Kidney epithelial cell (primary cell): Measurements from ENCODE around the gene TOR1AIP2. TPM values are rescaled to one million over a fixed set of nuclear protein-coding genes. Genes with fewer than 3 reads are reported as not detected.

ENCODE experiments used
- DNase-seq: peaks from one replicate; pipeline ENCODE4 v3.0.0-alpha.2; 2010; ENCODE audit warnings: low read depth
- H3K27me3 ChIP-seq: 2 replicates; pipeline ENCODE4 v1.6.0; 2011; ENCODE audit warnings: low read length; ENCODE audit not compliant: control insufficient read depth, insufficient read depth
- H3K36me3 ChIP-seq: 2 replicates; pipeline ENCODE4 v1.5.1; 2011; ENCODE audit warnings: low read length; ENCODE audit not compliant: control insufficient read depth, insufficient read depth
- H3K4me3 ChIP-seq: 2 replicates; pipeline ENCODE4 v1.5.1; 2011; ENCODE audit warnings: low read depth, mild to moderate bottlenecking, control low read depth, low read length
- total RNA-seq: library from RNA; depleted of rRNA; stranded (reverse); fragments of >200 nt; gene quantifications from 2 replicates; pipeline ENCODE4 v1.2.3, GENCODE V29; 2015
- TF ChIP-seq, protein P1 (sequence below): IDR thresholded peaks from 2 replicates; pipeline ENCODE4 v1.5.1; 2011; ENCODE audit warnings: mild to moderate bottlenecking, moderate library complexity, low read length, control low read depth, inconsistent platforms; ENCODE audit not compliant: insufficient read depth, poor library complexity, severe bottlenecking

The TOR1AIP2 gene
- total RNA-seq, 1 donor from 2014 or later = 64.1 TPM

DNA sequence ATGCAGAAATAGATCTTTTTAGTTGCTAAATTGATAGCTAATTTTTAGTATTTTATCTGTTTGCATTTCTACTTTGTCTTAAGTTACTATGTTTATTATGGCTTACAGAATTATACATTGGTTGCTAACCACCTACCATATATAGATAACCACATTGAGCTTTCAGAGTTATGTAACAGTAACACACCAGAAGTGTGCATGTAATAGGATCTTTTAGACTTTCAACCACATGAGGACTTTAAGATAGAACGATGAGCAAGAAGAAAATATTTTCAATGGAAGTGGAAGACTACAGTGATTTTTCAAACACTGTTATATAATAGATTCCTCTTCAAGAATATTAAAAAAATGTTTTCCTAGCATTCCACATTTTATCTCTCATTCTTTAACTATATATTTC is 33.3 kb upstream of the TOR1AIP2 start:
- Histone ChIP-seq H3K4me3 (no peak overlapping the region), H3K36me3 (no peaks in the 10 kb centered on the region), H3K27me3 (no peaks in the 10 kb centered on the region)
- no peak for DNase-seq
- TF ChIP-seq, protein P1, sequence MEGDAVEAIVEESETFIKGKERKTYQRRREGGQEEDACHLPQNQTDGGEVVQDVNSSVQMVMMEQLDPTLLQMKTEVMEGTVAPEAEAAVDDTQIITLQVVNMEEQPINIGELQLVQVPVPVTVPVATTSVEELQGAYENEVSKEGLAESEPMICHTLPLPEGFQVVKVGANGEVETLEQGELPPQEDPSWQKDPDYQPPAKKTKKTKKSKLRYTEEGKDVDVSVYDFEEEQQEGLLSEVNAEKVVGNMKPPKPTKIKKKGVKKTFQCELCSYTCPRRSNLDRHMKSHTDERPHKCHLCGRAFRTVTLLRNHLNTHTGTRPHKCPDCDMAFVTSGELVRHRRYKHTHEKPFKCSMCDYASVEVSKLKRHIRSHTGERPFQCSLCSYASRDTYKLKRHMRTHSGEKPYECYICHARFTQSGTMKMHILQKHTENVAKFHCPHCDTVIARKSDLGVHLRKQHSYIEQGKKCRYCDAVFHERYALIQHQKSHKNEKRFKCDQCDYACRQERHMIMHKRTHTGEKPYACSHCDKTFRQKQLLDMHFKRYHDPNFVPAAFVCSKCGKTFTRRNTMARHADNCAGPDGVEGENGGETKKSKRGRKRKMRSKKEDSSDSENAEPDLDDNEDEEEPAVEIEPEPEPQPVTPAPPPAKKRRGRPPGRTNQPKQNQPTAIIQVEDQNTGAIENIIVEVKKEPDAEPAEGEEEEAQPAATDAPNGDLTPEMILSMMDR = no peak

DNA sequence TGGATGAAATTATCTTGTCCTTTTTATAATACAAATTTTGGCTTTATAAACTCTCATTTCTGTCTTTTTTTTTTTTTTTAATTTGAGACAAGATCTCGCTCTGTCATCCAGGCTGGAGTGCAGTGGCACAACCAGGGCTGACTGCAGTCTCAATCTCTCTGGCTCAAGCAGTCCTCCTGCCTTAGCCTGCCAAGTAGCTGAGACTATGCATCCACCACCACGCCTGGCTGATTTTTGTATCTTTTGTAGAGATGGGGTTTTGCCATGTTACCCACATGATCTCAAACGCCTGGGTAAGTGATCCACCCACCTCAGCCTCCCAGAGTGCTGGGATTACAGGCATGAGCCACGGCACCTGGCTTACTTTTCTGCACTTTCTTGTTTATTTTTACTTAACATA is 12.0 kb upstream of the TOR1AIP2 start:
- no peak for DNase-seq
- Histone ChIP-seq H3K36me3 (no peaks in the 10 kb centered on the region), H3K4me3 (no peak overlapping the region), H3K27me3 (no peaks in the 10 kb centered on the region)
- TF ChIP-seq, protein P1 = no peak

DNA sequence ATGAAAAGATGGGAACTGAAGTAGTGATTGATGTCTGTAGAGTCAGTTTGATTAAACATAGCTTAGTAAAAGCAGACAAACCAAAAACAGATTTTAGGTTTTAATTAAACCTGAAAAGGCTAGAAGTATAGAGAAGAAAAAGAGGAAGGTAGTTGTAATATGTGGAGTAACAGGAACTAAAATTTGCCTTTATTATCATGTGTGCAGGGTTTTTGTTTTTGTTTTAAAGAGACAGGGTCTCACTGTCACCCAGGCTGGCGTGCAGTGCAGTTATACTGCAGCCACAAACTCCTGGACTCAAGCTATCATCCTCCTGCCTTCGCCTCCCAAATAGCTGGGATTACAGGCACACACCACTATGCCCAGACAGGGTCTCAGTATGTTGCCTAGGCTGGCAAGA is 10.5 kb upstream of the TOR1AIP2 start:
- Histone ChIP-seq H3K36me3 (no peaks in the 10 kb centered on the region), H3K4me3 (no peak overlapping the region), H3K27me3 (no peaks in the 10 kb centered on the region)
- TF ChIP-seq, protein P1 = no peak
- DNase-seq = no peak

DNA sequence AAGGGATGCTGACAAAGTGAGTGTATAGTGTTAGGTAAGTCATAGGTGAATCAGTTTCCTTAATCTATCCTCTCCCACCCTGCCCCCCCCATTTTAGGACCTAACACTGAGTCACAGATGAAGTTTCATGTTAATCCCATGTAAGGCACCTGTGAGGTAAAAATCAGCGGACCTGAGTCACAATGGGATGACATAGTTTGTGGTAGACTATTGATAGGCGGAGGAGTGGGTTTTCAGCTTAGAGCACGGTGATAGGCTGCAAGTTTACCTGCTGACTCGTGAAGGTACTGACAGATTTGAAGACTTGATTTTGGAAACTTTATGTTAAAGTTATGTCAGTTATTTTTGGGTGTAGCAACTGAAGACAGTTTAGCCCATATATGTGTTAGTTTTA is 6.1 kb upstream of the TOR1AIP2 start:
- peak; percentile 56 for DNase-seq
- Histone ChIP-seq H3K36me3 (no peaks in the 10 kb centered on the region), H3K4me3 (peak overlapping the region; percentile 89), H3K27me3 (no peaks in the 10 kb centered on the region)
- TF ChIP-seq, protein P1 = no peak

DNA sequence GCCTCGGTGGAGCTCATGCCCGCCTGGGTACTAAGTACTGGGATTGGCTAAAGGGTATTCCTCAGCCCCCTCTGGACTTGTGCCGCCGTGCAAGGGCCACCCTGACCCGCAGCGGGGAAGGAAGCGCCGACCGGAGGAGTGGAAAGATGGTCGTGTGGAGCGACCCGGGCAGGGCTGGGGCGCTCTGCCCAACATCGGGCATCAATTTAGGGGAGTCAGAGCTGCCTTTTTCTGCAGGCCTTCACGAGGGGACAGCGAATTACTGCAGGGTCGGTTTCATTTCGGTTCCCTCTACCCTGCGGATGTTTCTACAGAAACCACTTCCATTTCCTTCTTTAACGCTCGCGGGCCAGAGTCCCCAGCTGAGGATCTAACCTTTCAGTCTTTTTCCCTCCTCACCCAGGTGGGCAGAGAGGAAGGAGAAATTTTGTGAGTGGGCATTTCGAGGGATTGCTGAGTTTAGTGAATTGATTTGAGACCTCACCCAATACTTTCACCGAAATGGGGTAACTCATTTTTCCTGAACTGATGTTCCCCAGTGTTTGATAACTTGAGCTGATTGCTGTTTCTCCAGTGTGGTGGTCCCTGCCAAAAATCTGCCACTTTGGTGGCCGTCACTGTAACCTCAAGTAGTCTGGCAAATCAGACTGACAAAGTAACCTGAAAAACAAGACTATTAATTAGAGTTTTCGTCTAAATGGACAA is 5.6 kb upstream of the TOR1AIP2 start:
- Histone ChIP-seq H3K27me3 (no peaks in the 10 kb centered on the region), H3K4me3 (peak overlapping the region; percentile 89), H3K36me3 (no peaks in the 10 kb centered on the region)
- TF ChIP-seq, protein P1 = no peak
- DNase-seq = no peak
